Naive B cell (primary cell): ENCODE measurements around the gene MEGF9. TPM values are rescaled to one million over a fixed set of nuclear protein-coding genes. Genes with fewer than 3 reads are reported as not detected.

Experiments
- ATAC-seq, 2 donors: fragments of 150-1000 bp; cut with Tn5 transposase; 2 replicates each; pipeline ENCODE4 v1.10.0; 2021; ENCODE audit warnings: low read depth in 2 of 2, mild to moderate bottlenecking in 2 of 2, moderate library complexity in 2 of 2
- DNase-seq: peaks from one replicate; pipeline ENCODE4 v3.0.0; 2022
- H3K27ac Mint-ChIP-seq, 6 donors: one replicate each; pipeline ENCODE4 v1.8.0; 2020 to 2022; ENCODE audit warnings: mild to moderate bottlenecking in 6 of 6, mixed read lengths in 6 of 6, moderate library complexity in 5 of 6, inconsistent platforms in 2 of 6
- H3K27me3 Mint-ChIP-seq, 3 donors: one replicate each; pipeline ENCODE4 v1.8.0; 2021 to 2022; ENCODE audit warnings: mixed read lengths in 3 of 3, mild to moderate bottlenecking in 1 of 3
- H3K36me3 Mint-ChIP-seq, 2 donors: one replicate each; pipeline ENCODE4 v1.8.0; 2020 to 2022; ENCODE audit warnings: mixed read lengths in 2 of 2, inconsistent platforms in 1 of 2, mild to moderate bottlenecking in 1 of 2
- H3K4me1 Mint-ChIP-seq, 3 donors: one replicate each; pipeline ENCODE4 v1.8.0; 2020 to 2022; ENCODE audit warnings: mixed read lengths in 3 of 3, inconsistent platforms in 1 of 3, mild to moderate bottlenecking in 1 of 3, moderate library complexity in 1 of 3
- H3K4me3 Mint-ChIP-seq, 8 donors: one replicate each; pipeline ENCODE4 v1.8.0; 2020 to 2022; ENCODE audit warnings: mild to moderate bottlenecking in 8 of 8, mixed read lengths in 8 of 8, moderate library complexity in 8 of 8, inconsistent platforms in 2 of 8
- H3K9me3 Mint-ChIP-seq, 7 donors: one replicate each; pipeline ENCODE4 v1.8.0; 2020 to 2022; ENCODE audit warnings: mixed read lengths in 7 of 7, mild to moderate bottlenecking in 5 of 7, inconsistent platforms in 2 of 7, moderate library complexity in 1 of 7
- polyA plus RNA-seq, 6 donors: library from polyadenylated mRNA; unstranded; fragments of 300-500 nt; fragmentation: Illumina TruSeq; gene quantifications; one replicate each; pipeline ENCODE4 v1.2.3, GENCODE V29; 2021; ENCODE audit warnings: low read depth in 6 of 6

MEGF9 gene
- polyA plus RNA-seq, 6 donors from 2014 or later, result 4.4 to 5.6 (median 5.0) TPM

DNA sequence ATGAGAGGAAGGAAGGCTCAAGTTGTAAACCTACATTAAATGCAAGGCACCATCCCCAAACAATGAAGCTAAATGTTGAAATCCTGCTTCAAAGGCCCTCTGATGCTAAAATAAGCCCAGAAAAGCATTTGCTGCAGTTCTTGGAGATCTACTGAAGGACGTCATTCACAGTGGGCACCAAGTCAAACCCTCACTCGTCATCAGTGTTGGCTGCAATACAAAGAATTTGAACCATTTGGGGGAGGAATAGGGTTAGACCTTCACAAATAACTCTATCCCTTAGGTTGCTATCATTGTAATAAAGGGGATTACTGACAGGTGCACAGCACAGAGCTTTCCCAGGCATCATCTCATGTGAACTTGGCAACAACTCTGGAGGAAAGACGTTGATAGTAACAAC, 9.3 kb upstream of the MEGF9 start:
- no peaks in the 10 kb centered on the region for H3K36me3 Mint-ChIP-seq
- no peaks in the 10 kb centered on the region for H3K4me1 Mint-ChIP-seq

DNA sequence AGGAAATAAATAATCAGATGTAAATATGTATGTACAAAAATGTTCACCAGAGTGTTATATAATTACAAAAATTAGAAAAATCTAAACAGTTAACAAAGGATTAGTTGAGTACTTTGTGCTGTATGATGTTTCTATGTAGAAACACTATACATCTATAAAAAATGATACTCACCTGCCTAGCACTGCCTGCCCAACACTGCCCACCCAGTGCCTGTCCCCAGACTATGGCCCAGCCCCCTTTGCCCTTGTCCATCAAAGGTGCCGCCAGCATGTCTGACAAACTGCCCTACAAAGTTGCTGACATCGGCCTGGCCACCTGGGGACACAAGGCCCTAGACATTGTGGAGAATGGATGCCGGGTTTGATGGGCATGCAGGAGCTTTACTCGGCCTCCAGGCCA, 6.1 kb upstream of the MEGF9 start:
- H3K4me3 Mint-ChIP-seq, result no peak overlapping the region
- DNase-seq (no peak), ATAC-seq (no peak)
- no peak overlapping the region for H3K27ac Mint-ChIP-seq
- H3K36me3 Mint-ChIP-seq, result no peaks in the 10 kb centered on the region
- H3K9me3 Mint-ChIP-seq, result no peaks in the 10 kb centered on the region
- H3K4me1 Mint-ChIP-seq, result no peaks in the 10 kb centered on the region
- no peaks in the 10 kb centered on the region for H3K27me3 Mint-ChIP-seq

More for the DNA sequence above, 9.3 kb upstream of the MEGF9 start:
- Mint-ChIP-seq H3K27ac (no peak overlapping the region), H3K9me3 (no peaks in the 10 kb centered on the region), H3K27me3 (no peaks in the 10 kb centered on the region), H3K4me3 (no peak overlapping the region)
- DNase-seq (no peak), ATAC-seq (no peak)

DNA sequence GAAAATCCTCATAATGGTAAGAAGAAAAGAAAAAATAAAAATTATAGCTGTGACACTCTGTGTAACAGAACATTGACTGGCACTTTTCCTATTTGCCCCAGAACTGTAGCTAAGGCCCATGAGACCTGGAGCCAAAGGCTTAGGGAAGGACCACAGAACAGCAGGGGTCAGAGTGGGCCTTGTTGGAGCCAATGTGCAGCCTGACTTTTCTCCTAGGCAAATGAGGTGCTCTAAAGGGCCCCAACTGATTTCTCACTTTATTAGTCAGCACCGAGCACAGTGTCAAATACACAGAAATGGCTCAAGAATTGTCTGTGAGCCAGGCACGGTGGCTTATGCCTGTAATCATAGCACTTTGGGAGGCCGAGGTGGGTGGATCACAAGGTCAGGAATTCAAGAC, 4.0 kb upstream of the MEGF9 start:
- no peak overlapping the region for H3K27ac Mint-ChIP-seq
- no peaks in the 10 kb centered on the region for H3K36me3 Mint-ChIP-seq
- peaks cover under 1 to 8% (median 7%) of the 10 kb centered on the region in 3 donors for H3K4me1 Mint-ChIP-seq
- ATAC-seq, result no peak
- H3K27me3 Mint-ChIP-seq, result no peaks in the 10 kb centered on the region
- no peak overlapping the region for H3K4me3 Mint-ChIP-seq
- no peak for DNase-seq
- H3K9me3 Mint-ChIP-seq, result no peaks in the 10 kb centered on the region

DNA sequence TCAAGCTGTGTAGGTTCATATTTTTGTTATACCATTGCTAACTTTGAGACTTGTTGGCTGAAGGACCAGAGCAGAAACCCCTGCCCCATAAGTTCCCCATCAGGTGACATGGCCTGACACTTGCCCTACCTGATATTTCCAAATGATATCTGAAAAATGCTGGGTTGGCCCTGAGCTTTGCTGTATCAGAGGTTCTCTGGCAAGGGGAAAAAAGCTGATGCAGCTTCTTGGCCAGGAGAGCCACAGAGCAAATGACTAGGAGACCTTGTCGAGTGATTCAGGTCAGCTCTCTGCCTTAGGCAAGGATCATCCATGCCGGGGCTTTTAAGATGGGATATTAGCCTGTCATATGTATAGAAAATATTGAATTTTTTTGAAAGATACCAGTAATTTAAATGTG, 2.9 kb upstream of the MEGF9 start:
- H3K4me1 Mint-ChIP-seq, result peaks cover 12 to 19% (median 18%) of the 10 kb centered on the region in 3 donors
- H3K4me3 Mint-ChIP-seq, result peak overlapping the region in 1 of 8 donors; percentile 94
- ATAC-seq, result no peak
- no peak overlapping the region for H3K27ac Mint-ChIP-seq
- no peaks in the 10 kb centered on the region for H3K36me3 Mint-ChIP-seq
- no peak for DNase-seq
- no peaks in the 10 kb centered on the region for H3K27me3 Mint-ChIP-seq
- H3K9me3 Mint-ChIP-seq, result no peaks in the 10 kb centered on the region

DNA sequence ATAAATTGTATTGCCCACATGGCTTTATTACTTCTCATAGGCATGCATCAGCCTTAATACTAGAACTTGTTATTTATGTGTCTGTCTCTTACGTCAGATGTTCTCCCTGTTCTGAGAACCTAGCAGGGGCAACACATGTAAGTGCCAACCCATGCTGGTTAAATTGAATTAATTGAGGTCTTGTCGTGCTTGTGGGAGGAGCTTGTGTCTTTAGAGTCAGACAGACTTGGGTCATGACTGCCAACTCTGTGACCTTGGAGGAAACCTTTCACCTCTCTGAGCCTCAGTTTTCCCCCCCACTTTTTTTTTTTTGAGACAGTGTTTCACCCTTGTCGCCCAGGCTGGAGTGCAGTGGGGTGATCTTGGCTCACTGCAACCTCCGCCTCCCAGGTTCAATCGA, 2.2 kb upstream of the MEGF9 start:
- H3K27me3 Mint-ChIP-seq, result no peaks in the 10 kb centered on the region
- H3K9me3 Mint-ChIP-seq, result no peaks in the 10 kb centered on the region
- DNase-seq, result no peak
- no peak for ATAC-seq
- no peak overlapping the region for H3K27ac Mint-ChIP-seq
- H3K4me3 Mint-ChIP-seq, result peak overlapping the region in 6 of 8 donors; percentile 5 to 98 (median 42)
- H3K4me1 Mint-ChIP-seq, result peaks cover 19 to 26% (median 25%) of the 10 kb centered on the region in 3 donors
- no peaks in the 10 kb centered on the region for H3K36me3 Mint-ChIP-seq

DNA sequence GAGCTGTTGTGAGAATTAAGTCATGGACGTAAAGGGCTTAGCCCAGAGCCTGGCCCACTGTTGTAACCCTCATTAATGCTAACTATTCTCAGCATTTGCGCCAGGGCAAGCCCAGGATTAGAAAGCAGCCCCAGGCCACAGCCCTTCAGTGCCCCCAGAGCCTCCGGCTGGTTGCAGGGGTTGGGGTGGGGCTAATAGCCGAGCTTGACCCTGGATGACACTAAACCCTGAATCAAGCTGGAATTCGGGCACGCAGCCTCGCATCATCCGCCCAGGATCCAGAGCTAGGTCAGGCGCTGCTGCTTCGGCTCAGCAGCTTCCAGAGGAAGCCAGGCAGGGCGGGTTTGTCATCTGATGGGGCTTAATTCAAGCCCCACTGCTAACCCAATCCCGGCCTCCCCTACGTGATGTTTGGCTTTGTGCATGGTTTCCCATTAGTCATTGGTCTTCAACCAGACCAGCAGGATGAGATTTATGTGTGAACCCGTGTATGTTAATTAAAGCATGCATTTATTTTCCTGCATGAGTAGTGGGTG, 1.2 kb upstream of the MEGF9 start:
- Mint-ChIP-seq H3K4me1 (peaks cover 19 to 35% (median 27%) of the 10 kb centered on the region in 3 donors), H3K9me3 (no peaks in the 10 kb centered on the region), H3K4me3 (peak overlapping the region; percentile 72 to 98 (median 89)), H3K27ac (peak overlapping the region in 2 of 6 donors; percentile 84 to 92), H3K36me3 (no peaks in the 10 kb centered on the region), H3K27me3 (no peaks in the 10 kb centered on the region)
- DNase-seq (no peak), ATAC-seq (no peak)

DNA sequence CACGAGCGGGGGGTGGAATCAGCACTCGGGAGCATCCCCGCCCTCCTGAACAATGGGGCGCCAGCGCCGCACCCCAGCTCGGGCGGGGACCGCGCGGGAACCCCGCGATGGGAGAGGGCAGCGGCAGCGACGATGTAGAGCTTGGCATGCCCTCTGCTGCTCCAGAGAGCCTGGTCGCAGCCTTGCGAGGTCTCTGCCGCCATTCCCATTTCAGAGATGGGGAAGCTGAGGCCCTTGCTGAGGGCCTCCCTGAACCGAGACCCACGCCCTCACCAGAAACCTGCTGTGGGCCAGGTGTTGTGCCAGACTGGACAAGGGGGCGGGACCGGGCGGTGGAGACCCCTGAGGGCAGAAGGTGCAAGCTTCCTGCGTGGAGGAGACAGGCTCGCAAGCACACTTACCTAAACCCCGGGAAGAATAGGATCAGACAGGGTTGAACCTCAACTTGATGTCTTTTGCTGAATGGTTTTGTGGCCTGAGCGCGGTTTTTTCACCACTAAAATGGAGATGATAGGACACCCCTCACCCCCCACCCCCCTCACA, 647 bp upstream of the MEGF9 start:
- peak overlapping the region in 5 of 6 donors; percentile 12 to 92 (median 84) for H3K27ac Mint-ChIP-seq
- H3K27me3 Mint-ChIP-seq, result no peaks in the 10 kb centered on the region
- no peaks in the 10 kb centered on the region for H3K9me3 Mint-ChIP-seq
- H3K4me3 Mint-ChIP-seq, result peak overlapping the region; percentile 83 to 98 (median 92)
- H3K36me3 Mint-ChIP-seq, result no peaks in the 10 kb centered on the region
- peak in 1 of 2 donors; percentile 35 for ATAC-seq
- DNase-seq, result no peak
- peaks cover 19 to 41% (median 27%) of the 10 kb centered on the region in 3 donors for H3K4me1 Mint-ChIP-seq

DNA sequence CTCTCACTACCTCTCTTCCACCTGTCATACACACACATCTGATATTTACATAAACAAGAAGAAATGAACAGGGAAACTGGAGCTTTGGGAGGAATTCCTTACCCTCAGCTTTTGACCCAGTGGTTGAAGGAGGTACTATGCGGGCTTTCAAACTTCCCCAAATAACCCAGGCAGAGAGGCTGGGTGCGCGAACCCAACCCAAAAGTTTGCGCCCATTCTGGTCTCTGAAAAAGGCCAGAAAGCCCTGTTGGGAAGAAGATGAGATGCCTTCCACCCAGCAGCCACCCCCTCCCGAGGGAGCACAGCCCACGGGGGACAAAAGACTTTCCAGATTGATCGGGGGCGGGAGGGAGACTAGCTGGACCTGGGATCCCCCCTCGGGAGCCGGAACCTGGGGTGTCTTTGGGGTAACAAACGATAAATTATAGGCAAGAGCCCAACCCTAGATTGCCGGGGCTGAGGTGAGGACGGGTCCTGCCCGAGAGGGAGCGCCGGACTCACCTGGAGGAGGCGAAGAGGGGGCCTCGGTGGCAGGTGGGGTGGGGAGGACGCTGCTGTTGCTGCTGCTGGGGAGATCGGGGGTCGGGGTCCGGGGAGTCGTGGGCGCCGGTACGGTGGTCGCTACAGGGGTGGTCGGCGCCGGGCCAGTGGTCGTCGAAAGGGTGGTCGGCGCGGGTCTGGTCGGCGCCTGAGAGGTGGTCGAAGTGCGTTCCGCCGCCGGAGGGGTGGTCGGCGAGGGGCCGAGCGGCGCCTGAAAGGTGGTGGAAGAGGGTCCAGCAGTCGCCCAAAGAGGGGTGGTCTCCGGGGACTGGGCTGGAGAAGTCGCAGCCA, 798 bp downstream of the MEGF9 start:
- Mint-ChIP-seq H3K4me1 (peaks cover 19 to 49% (median 27%) of the 10 kb centered on the region in 3 donors), H3K4me3 (peak overlapping the region; percentile 90 to 98 (median 95)), H3K36me3 (no peaks in the 10 kb centered on the region), H3K9me3 (no peaks in the 10 kb centered on the region), H3K27ac (peak overlapping the region; percentile 35 to 92 (median 87)), H3K27me3 (no peaks in the 10 kb centered on the region)
- ATAC-seq (no peak), DNase-seq (peak; percentile 27)

DNA sequence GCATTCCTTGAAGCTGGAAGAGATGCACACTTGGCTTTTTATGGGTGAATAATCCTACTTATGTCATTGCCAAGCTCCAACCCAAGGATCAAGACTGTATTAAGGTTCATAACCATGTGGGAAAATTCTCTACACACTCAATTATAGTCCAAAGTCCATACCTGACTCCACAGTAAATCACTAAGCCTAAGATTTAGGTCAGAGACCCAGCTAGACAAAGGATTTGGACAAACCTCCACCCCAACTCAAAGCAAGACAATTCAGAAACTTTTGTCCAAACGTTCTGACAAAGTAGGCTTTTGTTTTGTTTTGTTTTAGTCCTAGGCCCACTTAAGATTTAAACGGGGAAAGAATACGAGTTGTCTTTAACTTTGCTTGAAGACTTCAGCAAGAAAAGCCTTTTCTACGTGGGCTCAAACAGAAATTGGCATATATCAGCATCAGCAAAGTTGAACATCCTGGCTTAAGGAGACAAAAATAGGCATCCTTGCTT, 1.7 kb downstream of the MEGF9 start:
- Mint-ChIP-seq H3K4me1 (peaks cover 19 to 49% (median 27%) of the 10 kb centered on the region in 3 donors), H3K36me3 (no peaks in the 10 kb centered on the region), H3K4me3 (peak overlapping the region; percentile 90 to 98 (median 95)), H3K27me3 (no peaks in the 10 kb centered on the region), H3K27ac (peak overlapping the region in 3 of 6 donors; percentile 81 to 92 (median 92)), H3K9me3 (no peaks in the 10 kb centered on the region)
- ATAC-seq, result no peak
- DNase-seq, result no peak

DNA sequence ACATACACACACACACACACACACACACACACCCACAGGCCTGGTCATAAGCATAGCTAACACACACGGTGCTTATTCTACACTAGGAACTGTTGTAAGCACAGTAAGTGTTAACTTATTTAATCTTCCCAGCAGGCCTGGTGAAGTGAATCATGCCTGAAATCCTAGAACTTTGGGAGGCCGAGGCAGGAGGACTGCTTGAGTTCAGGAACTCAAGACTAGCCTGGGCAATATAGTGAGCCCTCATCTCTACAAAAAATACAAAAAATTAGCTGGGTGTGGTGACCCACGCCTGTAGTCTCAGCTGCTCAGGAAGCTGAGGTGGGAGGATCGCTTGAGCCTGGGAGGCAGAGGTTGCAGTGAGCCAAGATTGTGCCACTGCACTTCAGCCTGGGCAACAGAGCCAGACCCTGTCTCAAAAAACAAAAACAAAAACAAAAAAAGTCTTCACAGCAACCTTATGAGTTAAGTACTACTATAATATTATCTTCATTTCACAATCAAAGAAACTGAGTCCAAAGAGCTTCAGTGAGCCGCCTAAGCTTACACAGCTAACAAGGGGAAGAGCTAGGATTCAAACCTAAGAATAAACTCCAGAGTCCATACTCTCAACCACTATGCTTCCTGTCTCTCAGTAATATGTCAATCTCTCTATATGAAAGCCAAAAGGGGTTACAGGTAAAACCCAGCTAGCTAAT, 2.3 kb downstream of the MEGF9 start:
- peaks cover 19 to 49% (median 27%) of the 10 kb centered on the region in 3 donors for H3K4me1 Mint-ChIP-seq
- DNase-seq (no peak), ATAC-seq (no peak)
- peak overlapping the region; percentile 90 to 98 (median 95) for H3K4me3 Mint-ChIP-seq
- H3K27me3 Mint-ChIP-seq, result no peaks in the 10 kb centered on the region
- H3K9me3 Mint-ChIP-seq, result no peaks in the 10 kb centered on the region
- H3K27ac Mint-ChIP-seq, result peak overlapping the region; percentile 29 to 92 (median 88)
- H3K36me3 Mint-ChIP-seq, result no peaks in the 10 kb centered on the region

DNA sequence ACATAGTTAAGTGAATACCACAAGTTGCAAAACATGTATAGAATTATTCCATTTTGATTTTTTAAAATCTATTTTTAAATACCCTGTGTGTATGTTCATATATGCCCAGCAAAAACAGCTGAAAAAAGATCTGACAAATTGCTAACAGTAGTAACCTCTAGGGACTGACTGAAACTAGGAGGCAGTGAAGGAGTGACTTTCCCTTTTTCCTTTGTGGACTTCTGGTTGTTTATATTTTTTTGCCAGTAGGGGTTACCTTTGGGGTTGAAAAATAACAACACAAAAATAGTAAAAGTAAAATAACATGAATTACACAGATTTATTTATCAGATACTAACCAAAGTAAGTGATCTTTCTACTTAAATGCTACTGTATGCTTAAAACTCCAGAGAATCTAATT, 2.9 kb downstream of the MEGF9 start:
- Mint-ChIP-seq H3K36me3 (no peaks in the 10 kb centered on the region), H3K4me3 (peak overlapping the region in 6 of 8 donors; percentile 25 to 98 (median 95)), H3K27ac (peak overlapping the region in 4 of 6 donors; percentile 81 to 92 (median 90)), H3K4me1 (peaks cover 19 to 52% (median 27%) of the 10 kb centered on the region in 3 donors), H3K27me3 (no peaks in the 10 kb centered on the region), H3K9me3 (no peaks in the 10 kb centered on the region)
- no peak for DNase-seq
- ATAC-seq, result no peak

DNA sequence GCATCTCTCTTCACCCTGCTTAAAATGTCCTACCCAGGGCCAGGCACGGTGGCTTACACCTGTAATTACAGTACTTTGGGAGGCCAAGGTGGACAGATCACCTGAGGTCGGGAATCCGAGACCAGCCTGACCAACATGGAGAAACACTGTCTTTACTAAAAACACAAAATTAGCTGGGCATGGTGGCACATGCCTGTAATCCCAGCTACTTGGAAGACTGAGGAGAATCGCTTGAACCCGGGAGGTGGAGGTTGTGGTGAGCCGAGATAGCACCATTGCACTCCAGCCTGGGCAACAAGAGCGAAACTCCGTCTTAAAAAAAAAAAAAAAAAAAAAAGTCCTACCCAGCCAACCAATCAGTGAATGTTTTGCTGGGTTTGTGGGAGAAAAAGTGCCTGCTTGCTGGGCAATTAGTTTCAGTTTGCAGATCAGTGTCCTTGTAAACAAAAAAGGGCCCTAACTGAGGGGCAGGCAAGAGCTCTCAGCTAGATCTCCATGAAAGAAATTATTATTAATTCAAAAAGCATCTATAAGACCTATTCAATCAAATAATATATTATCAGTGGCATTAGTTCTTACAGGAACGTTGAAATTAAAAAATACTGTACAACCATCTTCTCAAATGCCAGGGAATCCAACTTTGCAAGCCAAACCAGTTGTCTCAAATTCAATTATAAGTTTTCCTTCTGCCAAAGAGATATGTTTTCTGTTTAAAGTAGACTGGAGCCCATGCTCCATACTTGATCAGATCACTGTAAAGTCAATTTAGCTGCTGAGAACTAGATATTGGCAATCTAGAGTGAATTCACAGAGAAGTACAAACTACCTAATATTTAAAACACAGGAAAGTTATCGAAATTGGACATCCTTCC, 3.9 kb downstream of the MEGF9 start:
- peak overlapping the region; percentile 67 to 98 (median 87) for H3K4me3 Mint-ChIP-seq
- H3K27me3 Mint-ChIP-seq, result no peaks in the 10 kb centered on the region
- H3K4me1 Mint-ChIP-seq, result peaks cover 19 to 52% (median 27%) of the 10 kb centered on the region in 3 donors
- ATAC-seq (no peak), DNase-seq (peak; percentile 48)
- H3K9me3 Mint-ChIP-seq, result no peaks in the 10 kb centered on the region
- peak overlapping the region; percentile 27 to 92 (median 85) for H3K27ac Mint-ChIP-seq
- no peaks in the 10 kb centered on the region for H3K36me3 Mint-ChIP-seq
